ENCODE results near the gene COL4A1.

COL4A1 gene

GRCh38 chr13:110109910-110110309 is 197.0 kb downstream of the COL4A1 start:
- TF ChIP-seq FOXM1 (IDR thresholded peaks at IDR 0.05; ENCODE audit: borderline replicate concordance, low read depth) (no peak), RAD21 (IDR thresholded peaks at IDR 0.05; ENCODE audit: low read depth) (no peak), CEBPB (IDR thresholded peaks at IDR 0.05) (no peak), EP300 (IDR thresholded peaks at IDR 0.05; ENCODE audit: borderline replicate concordance) (no peak), TCF12 (IDR thresholded peaks at IDR 0.05; ENCODE audit: low read depth) (no peak), TEAD4 (IDR thresholded peaks at IDR 0.05) (no peak), USF1 (IDR thresholded peaks at IDR 0.05) (no peak), EGR1 (IDR thresholded peaks at IDR 0.05) (no peak)
- TF ChIP-seq, protein P1, sequence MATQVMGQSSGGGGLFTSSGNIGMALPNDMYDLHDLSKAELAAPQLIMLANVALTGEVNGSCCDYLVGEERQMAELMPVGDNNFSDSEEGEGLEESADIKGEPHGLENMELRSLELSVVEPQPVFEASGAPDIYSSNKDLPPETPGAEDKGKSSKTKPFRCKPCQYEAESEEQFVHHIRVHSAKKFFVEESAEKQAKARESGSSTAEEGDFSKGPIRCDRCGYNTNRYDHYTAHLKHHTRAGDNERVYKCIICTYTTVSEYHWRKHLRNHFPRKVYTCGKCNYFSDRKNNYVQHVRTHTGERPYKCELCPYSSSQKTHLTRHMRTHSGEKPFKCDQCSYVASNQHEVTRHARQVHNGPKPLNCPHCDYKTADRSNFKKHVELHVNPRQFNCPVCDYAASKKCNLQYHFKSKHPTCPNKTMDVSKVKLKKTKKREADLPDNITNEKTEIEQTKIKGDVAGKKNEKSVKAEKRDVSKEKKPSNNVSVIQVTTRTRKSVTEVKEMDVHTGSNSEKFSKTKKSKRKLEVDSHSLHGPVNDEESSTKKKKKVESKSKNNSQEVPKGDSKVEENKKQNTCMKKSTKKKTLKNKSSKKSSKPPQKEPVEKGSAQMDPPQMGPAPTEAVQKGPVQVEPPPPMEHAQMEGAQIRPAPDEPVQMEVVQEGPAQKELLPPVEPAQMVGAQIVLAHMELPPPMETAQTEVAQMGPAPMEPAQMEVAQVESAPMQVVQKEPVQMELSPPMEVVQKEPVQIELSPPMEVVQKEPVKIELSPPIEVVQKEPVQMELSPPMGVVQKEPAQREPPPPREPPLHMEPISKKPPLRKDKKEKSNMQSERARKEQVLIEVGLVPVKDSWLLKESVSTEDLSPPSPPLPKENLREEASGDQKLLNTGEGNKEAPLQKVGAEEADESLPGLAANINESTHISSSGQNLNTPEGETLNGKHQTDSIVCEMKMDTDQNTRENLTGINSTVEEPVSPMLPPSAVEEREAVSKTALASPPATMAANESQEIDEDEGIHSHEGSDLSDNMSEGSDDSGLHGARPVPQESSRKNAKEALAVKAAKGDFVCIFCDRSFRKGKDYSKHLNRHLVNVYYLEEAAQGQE (IDR thresholded peaks at IDR 0.05; ENCODE audit: low read depth) = no peak

DNA sequence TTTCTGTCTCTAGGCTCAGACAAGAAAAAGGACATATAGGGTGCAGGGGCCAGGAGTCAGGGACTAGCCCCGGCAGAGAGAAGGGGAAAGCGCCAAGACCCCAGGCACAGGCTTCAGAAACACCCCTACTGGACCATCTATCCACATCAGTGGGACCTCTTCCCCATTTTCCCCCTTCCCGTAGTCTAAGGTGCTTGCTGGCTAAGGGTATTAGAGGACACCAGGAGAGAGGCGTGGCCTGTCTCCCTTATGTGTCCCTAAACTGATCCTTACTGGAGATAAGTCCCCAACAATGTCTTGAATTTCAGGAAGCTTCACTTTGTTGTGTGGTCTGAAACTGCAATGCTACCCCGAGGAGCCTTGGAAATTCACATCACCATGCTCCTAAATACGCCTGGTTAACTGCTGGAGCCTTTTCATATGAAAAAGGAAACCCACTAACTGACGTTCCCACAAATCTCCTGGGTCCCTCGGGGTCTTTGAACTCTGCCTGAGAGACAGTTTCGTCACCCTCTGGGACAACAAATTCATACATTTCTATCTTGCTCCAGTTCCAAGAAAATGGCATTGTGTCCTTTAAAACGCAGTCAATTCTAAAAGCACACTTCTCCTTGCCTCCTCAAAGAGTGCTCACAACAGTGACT is 197.7 kb downstream of the COL4A1 start:
- TF ChIP-seq TCF12 (IDR thresholded peaks at IDR 0.05; ENCODE audit: low read depth) = no peak
- TF ChIP-seq, protein P1 (IDR thresholded peaks at IDR 0.05; ENCODE audit: low read depth) = no peak
- no peak for TF ChIP-seq USF1 (IDR thresholded peaks at IDR 0.05)
- TF ChIP-seq ZBTB7A (IDR thresholded peaks at IDR 0.05; ENCODE audit: low read depth) = no peak
- TF ChIP-seq CEBPB (IDR thresholded peaks at IDR 0.05) = no peak
- no peak for TF ChIP-seq CREB1 (IDR thresholded peaks at IDR 0.05; ENCODE audit: low read depth)
- no peak for TF ChIP-seq RAD21 (IDR thresholded peaks at IDR 0.05; ENCODE audit: low read depth)
- no peak for TF ChIP-seq MAX (IDR thresholded peaks at IDR 0.05)
- no peak for TF ChIP-seq YY1 (IDR thresholded peaks at IDR 0.05; ENCODE audit: low read depth)
- TF ChIP-seq TAF1 (IDR thresholded peaks at IDR 0.05; ENCODE audit: low read depth) = no peak
- TF ChIP-seq TEAD4 (IDR thresholded peaks at IDR 0.05) = no peak
- TF ChIP-seq EP300 (IDR thresholded peaks at IDR 0.05; ENCODE audit: borderline replicate concordance) = no peak
- TF ChIP-seq NFIC (IDR thresholded peaks at IDR 0.05) = no peak
- no peak for TF ChIP-seq EGR1 (IDR thresholded peaks at IDR 0.05)
- TF ChIP-seq FOXM1 (IDR thresholded peaks at IDR 0.05; ENCODE audit: borderline replicate concordance, low read depth) = no peak

DNA sequence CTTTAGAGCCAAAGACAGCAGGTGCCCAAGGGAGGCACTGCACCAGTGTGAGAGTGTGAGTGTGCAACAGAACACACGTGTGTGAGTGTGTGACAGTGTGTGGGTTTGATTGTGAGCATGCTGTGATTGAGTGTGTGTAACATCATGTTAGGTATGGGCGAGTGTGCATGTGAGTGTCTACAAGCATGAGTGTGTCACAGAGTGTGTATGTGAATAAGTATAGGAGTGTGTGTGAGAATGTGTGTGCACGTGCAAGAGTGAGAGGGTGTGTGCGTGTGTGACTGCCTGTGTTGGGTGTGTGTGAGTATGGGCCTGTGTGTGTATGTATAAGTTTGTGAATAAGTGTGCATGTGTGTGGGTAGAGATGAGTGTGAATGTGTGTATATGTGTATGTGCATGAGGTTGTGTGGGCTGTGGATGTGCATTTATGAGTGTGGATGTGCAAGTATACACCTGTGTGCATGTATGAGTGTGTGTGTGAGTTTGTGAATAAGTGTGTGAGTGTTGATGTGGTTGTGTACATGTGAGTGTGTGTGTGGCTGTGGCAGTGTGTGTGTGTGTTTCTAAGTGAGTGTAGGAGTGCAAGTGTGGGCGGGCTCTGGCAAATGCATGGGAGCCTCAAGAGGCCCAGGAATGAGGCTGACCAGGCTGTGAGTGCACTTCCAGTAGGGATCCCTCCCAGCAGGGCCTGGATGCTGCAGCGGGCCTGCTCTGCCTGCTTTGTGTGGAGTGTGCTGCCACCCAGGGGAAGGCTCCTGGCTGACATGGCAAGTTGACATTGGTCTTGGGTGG is 198.4 kb downstream of the COL4A1 start:
- TF ChIP-seq USF1 (IDR thresholded peaks at IDR 0.05) (no peak), RAD21 (IDR thresholded peaks at IDR 0.05; ENCODE audit: low read depth) (peak; percentile 94), NFIC (IDR thresholded peaks at IDR 0.05) (no peak), TAF1 (IDR thresholded peaks at IDR 0.05; ENCODE audit: low read depth) (no peak)
- TF ChIP-seq, protein P1 (IDR thresholded peaks at IDR 0.05; ENCODE audit: low read depth) = no peak

Data from Ishikawa (cell line).